CD4-positive, alpha-beta T cell treated with Interleukin-6 for 4 hours (primary cell): ENCODE measurements around the gene ATP6V0E1.
"Not testable (repeated sequence)": the region's sequence is repeated elsewhere in the genome, so short reads cannot be mapped to it uniquely, and the experiment has no call there.

Experiments
- DNase-seq: peaks from one replicate; pipeline ENCODE4 v3.0.0-alpha.2; 2020; ENCODE audit warnings: mixed read lengths

ATP6V0E1 gene

GRCh38 chr5:173004447-173004846, 20.9 kb downstream of the ATP6V0E1 start:
- DNase-seq: no peak

- DNase-seq: no peak
Measured at GRCh38 chr5:173010021-173010420, 26.4 kb downstream of the ATP6V0E1 start.

- no peak for DNase-seq
Measured at GRCh38 chr5:173010547-173011464, 27.2 kb downstream of the ATP6V0E1 start.

- DNase-seq: no peak
Measured at GRCh38 chr5:173011566-173011965, 28.0 kb downstream of the ATP6V0E1 start.

GRCh38 chr5:173012882-173013281, 29.3 kb downstream of the ATP6V0E1 start:
- DNase-seq: no peak

GRCh38 chr5:173014671-173015070, 31.1 kb downstream of the ATP6V0E1 start:
- DNase-seq: no peak

- no peak for DNase-seq
Measured at GRCh38 chr5:173015192-173015591, 31.6 kb downstream of the ATP6V0E1 start.

- DNase-seq: no peak
Measured at GRCh38 chr5:173015598-173016455, 32.3 kb downstream of the ATP6V0E1 start.

- no peak for DNase-seq
Measured at GRCh38 chr5:173016598-173017046, 33.1 kb downstream of the ATP6V0E1 start.

- not testable (repeated sequence) for DNase-seq
Measured at GRCh38 chr5:173017087-173017486, 33.5 kb downstream of the ATP6V0E1 start.

- DNase-seq: no peak
Measured at GRCh38 chr5:173018358-173018757, 34.8 kb downstream of the ATP6V0E1 start.

- DNase-seq: no peak
Measured at GRCh38 chr5:173020154-173020581, 36.6 kb downstream of the ATP6V0E1 start.

- no peak for DNase-seq
Measured at GRCh38 chr5:173020643-173021042, 37.1 kb downstream of the ATP6V0E1 start.

- DNase-seq: no peak
Measured at GRCh38 chr5:173025651-173026050, 42.1 kb downstream of the ATP6V0E1 start.

- DNase-seq: no peak
Measured at GRCh38 chr5:173027905-173028304, 44.3 kb downstream of the ATP6V0E1 start.

GRCh38 chr5:173028811-173029327, 45.3 kb downstream of the ATP6V0E1 start:
- no peak for DNase-seq

GRCh38 chr5:173029499-173029921, 45.9 kb downstream of the ATP6V0E1 start:
- DNase-seq: no peak

- not testable (repeated sequence) for DNase-seq
Measured at GRCh38 chr5:173032096-173032495, 48.5 kb downstream of the ATP6V0E1 start.

- DNase-seq: no peak
Measured at GRCh38 chr5:173032730-173033129, 49.2 kb downstream of the ATP6V0E1 start.

- DNase-seq: no peak
Measured at GRCh38 chr5:173033923-173034322, 50.4 kb downstream of the ATP6V0E1 start.

GRCh38 chr5:173035904-173036707, 52.5 kb downstream of the ATP6V0E1 start:
- DNase-seq: no peak

- DNase-seq: no peak
Measured at GRCh38 chr5:173039188-173039587, 55.6 kb downstream of the ATP6V0E1 start.
